ENCODE measurements around the gene TNIP2.

Gene TNIP2

GRCh38 chr4:2796849-2797544, 40.9 kb upstream of the TNIP2 start:
- CTCF ChIA-PET, result interaction anchor here (2.9 kb wide), 1 partner anchor 33 kb away, joined by 9 read pairs; no protein-coding TSS in a partner anchor
- H3K4me3 ChIP-seq (ENCODE audit: low read depth, low read length), result no peak overlapping the region
- POLR2A ChIA-PET, result no interaction called here
- TF ChIP-seq CTCF (IDR thresholded peaks at IDR 0.05; ENCODE audit: insufficient read depth, low read length, missing control alignments), result no peak
- no peak for DNase-seq (ENCODE audit: low read depth, low spot score)

- DNase-seq (ENCODE audit: low read depth, low spot score), result no peak
- no peak for TF ChIP-seq CTCF (IDR thresholded peaks at IDR 0.05; ENCODE audit: insufficient read depth, low read length, missing control alignments)
- ChIA-PET POLR2A (no interaction called here), CTCF (interaction anchor here (2.9 kb wide), 1 partner anchor 33 kb away, joined by 9 read pairs; no protein-coding TSS in a partner anchor)
- H3K4me3 ChIP-seq (ENCODE audit: low read depth, low read length), result no peak overlapping the region
Measured at GRCh38 chr4:2795893-2796848, 40.0 kb upstream of the TNIP2 start.

- CTCF ChIA-PET, result interaction anchor here (0.9 kb wide), 1 partner anchor 12 kb away, joined by 3 read pairs; no protein-coding TSS in a partner anchor
- DNase-seq (ENCODE audit: low read depth, low spot score), result no peak
- H3K4me3 ChIP-seq (ENCODE audit: low read depth, low read length), result no peak overlapping the region
- POLR2A ChIA-PET, result no interaction called here
- no peak for TF ChIP-seq CTCF (IDR thresholded peaks at IDR 0.05; ENCODE audit: insufficient read depth, low read length, missing control alignments)
Measured at GRCh38 chr4:2795300-2795892, 39.3 kb upstream of the TNIP2 start.

GRCh38 chr4:2794486-2795299, 38.6 kb upstream of the TNIP2 start:
- peak overlapping the region; percentile 61 for H3K4me3 ChIP-seq (ENCODE audit: low read depth, low read length)
- POLR2A ChIA-PET, result interaction anchor here (0.6 kb wide), 1 partner anchor 96 kb away, joined by 6 read pairs; no protein-coding TSS in a partner anchor
- CTCF ChIA-PET, result interaction anchor here (0.9 kb wide), 1 partner anchor 11 kb away, joined by 3 read pairs; no protein-coding TSS in a partner anchor

More at GRCh38 chr4:2794486-2795299, 38.6 kb upstream of the TNIP2 start:
- TF ChIP-seq CTCF (IDR thresholded peaks at IDR 0.05; ENCODE audit: insufficient read depth, low read length, missing control alignments), result no peak
- no peak for DNase-seq (ENCODE audit: low read depth, low spot score)
